SK-N-MC (cell line): ENCODE data around the gene AKR1D1.

ENCODE experiments used
- EZH2 ChIP-seq: fragments of 200-600 bp; sonication (generic); IDR thresholded peaks from one replicate; pipeline ENCODE4 v1.6.1; 2017; ENCODE audit warnings: antibody characterized with exemption
- FOXP2 ChIP-seq: optimal IDR thresholded peaks from 2 replicates; pipeline ENCODE3; 2011; ENCODE audit warnings: mild to moderate bottlenecking, moderate library complexity; ENCODE audit not compliant: insufficient read depth; ENCODE audit errors: extremely low read length, control extremely low read depth
- POLR2AphosphoS5 ChIP-seq: IDR thresholded peaks from 2 replicates; pipeline ENCODE4 v1.6.1; 2012; ENCODE audit warnings: mild to moderate bottlenecking, low read depth, low read length, borderline replicate concordance

- no peak for TF ChIP-seq POLR2AphosphoS5
- TF ChIP-seq EZH2 = no peak
- no peak for TF ChIP-seq FOXP2
These were observed 26.6 kb upstream of the AKR1D1 start for GRCh38 chr7:138049505-138050116.
